ENCODE data around the gene PFKL.
"Not testable (repeated sequence)": the region's sequence is repeated elsewhere in the genome, so short reads cannot be mapped to it uniquely, and the experiment has no call there.

The PFKL gene

DNA sequence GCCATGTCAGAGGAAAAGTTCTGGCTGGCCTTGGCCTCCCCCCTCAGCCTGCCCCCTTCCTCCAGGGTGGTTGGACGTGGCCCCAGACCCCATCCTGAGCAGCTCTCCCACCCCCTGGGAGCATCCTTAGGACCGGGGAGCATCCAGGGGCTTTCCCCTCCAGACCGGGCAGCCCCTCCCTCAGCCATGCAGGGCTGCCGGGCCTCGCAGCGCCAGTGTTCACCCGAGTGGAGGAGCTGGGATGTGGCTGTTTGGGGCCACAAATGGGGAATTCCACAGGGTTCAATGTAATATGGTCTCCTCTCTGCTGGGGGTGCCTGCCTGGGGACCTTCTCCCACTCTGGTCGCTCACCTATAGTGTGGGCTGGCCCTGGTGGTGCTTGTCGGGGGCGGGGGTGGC is 4.2 kb upstream of the PFKL start:
- Mint-ChIP-seq H3K36me3 (ENCODE audit: low read depth) (peaks cover 1% of the 10 kb centered on the region), H3K9me3 (no peaks in the 10 kb centered on the region), H3K27me3 (peaks cover 23% of the 10 kb centered on the region), H3K27ac (peak overlapping the region; percentile 64), H3K4me1 (ENCODE audit: low read depth) (peaks cover 45% of the 10 kb centered on the region), H3K4me3 (no peak overlapping the region)
- intact Hi-C loops (cut with micrococcal nuclease), result no loop called here

DNA sequence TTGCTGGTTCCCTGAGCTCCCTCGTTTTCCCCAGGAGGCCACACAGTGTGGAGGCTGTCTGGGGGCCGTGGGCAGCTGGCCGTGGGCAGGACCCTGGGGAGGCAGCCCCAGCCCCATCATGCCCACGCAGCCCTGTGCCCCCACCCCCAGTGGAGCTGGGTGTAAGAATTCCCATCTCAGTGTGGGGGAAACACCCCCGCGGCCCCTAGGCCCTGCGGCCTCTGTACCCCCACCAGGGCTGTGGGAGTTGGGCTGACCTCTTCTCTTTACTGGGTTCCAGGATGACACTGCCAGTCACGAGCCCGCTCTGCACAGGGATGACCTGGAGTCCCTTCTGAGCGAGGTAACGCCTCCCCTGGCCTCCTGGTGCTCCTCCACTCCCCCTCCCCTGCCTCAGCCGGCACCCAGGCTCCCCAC is 3.7 kb upstream of the PFKL start:
- H3K27me3 Mint-ChIP-seq, result peaks cover 19% of the 10 kb centered on the region
- no peak overlapping the region for H3K27ac Mint-ChIP-seq
- peaks cover 50% of the 10 kb centered on the region for H3K4me1 Mint-ChIP-seq (ENCODE audit: low read depth)
- no peak overlapping the region for H3K4me3 Mint-ChIP-seq
- peaks cover 6% of the 10 kb centered on the region for H3K36me3 Mint-ChIP-seq (ENCODE audit: low read depth)
- intact Hi-C loops (cut with micrococcal nuclease), result no loop called here
- H3K9me3 Mint-ChIP-seq, result no peaks in the 10 kb centered on the region

DNA sequence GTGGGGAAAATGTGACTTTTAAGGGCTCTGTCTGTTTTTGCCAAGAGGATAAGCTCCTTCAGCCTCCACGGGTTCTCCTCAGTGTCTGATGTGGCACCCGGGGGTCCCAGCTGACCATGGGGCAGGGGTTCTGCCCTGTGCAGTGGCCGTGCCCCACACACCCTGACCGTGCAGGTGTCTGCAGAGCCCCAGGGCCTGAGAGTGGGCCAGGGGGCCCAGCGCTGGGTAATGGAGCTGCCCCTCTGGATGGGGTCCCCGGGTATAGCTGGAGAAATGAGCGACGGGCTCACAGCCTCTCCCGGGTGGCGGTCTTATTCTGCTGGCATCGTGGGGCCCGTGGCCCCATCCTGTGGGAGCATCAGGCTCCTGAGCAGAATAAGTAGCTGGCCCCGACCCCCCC is 2.9 kb upstream of the PFKL start:
- peaks cover 58% of the 10 kb centered on the region for H3K4me1 Mint-ChIP-seq (ENCODE audit: low read depth)
- no peak overlapping the region for H3K4me3 Mint-ChIP-seq
- no peak overlapping the region for H3K27ac Mint-ChIP-seq
- intact Hi-C loops (cut with micrococcal nuclease), result no loop called here
- H3K27me3 Mint-ChIP-seq, result peaks cover 14% of the 10 kb centered on the region
- H3K9me3 Mint-ChIP-seq, result no peaks in the 10 kb centered on the region
- peaks cover 14% of the 10 kb centered on the region for H3K36me3 Mint-ChIP-seq (ENCODE audit: low read depth)

DNA sequence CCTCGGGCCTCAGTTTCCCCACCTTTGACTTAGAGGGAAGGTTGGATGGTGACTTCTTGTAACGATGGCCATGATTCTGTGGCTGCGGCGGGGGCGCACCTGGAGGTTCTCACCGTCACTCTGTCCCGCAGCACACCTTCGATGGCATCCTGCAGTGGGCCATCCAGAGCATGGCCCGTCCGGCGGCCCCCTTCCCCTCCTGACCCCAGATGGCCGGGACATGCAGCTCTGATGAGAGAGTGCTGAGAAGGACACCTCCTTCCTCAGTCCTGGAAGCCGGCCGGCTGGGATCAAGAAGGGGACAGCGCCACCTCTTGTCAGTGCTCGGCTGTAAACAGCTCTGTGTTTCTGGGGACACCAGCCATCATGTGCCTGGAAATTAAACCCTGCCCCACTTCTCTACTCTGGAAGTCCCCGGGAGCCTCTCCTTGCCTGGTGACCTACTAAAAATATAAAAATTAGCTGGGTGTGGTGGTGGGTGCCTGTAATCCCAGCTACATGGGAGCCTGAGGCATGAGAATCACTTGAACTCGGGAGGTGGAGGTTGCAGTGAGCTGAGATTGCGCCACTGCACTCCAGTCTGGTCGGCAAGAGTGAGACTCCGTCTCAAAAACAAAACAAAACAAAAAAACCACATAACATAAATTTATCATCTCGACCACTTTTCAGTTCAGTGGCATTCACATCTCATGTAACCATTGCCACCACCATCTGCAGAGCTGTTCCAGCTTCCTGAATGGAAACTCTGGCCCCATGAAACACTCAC is 2.1 kb upstream of the PFKL start:
- peaks cover 22% of the 10 kb centered on the region for H3K36me3 Mint-ChIP-seq (ENCODE audit: low read depth)
- no peaks in the 10 kb centered on the region for H3K9me3 Mint-ChIP-seq
- peaks cover 61% of the 10 kb centered on the region for H3K4me1 Mint-ChIP-seq (ENCODE audit: low read depth)
- H3K27ac Mint-ChIP-seq, result peak overlapping the region; percentile 80
- peaks cover 10% of the 10 kb centered on the region for H3K27me3 Mint-ChIP-seq
- H3K4me3 Mint-ChIP-seq, result peak overlapping the region; percentile 4
- intact Hi-C loops (cut with micrococcal nuclease), result no loop called here

DNA sequence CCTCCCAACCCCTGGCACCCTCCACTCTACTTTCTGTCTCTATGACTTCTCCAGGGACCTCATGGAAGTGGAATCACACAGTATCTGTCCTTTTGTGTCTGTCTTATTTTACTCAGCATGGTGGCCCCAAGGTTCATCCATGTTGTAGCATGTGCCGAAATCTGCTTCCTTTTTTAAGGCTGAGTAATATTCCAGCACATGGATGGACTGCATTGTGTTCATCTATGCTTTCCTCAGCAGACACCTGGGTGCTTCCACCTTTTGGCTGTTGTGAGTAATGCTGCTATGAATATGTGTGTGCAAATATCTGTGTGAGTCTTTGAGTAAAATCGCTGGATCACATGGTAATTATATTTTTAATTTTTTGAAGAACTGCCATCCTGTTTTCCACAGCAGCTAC is 1.6 kb upstream of the PFKL start:
- intact Hi-C loops (cut with micrococcal nuclease), result no loop called here

DNA sequence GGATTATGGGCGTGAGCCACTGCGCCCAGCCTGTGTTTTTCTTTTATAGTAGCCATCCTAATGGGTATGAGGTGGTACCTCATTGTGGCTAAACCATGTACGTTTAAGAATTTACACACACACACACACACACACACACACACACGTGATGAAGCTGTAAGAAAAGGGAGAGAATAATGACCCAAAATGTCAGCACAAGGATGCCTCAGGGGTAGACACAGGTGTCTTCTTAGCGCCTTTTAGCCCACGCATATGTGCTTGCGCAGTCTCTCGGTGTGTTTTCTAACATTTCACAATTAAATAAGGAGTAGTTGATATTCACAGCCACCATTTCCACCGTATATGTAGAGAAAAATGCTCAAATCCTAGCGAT is 782 bp upstream of the PFKL start:
- H3K4me1 Mint-ChIP-seq (ENCODE audit: low read depth), result peaks cover 72% of the 10 kb centered on the region
- H3K4me3 Mint-ChIP-seq, result peak overlapping the region; percentile 73
- H3K36me3 Mint-ChIP-seq (ENCODE audit: low read depth), result peaks cover 36% of the 10 kb centered on the region
- H3K27ac Mint-ChIP-seq, result peak overlapping the region; percentile 85
- H3K9me3 Mint-ChIP-seq, result no peaks in the 10 kb centered on the region
- intact Hi-C loops (cut with micrococcal nuclease), result no loop called here
- H3K27me3 Mint-ChIP-seq, result peaks cover 8% of the 10 kb centered on the region

More for the DNA sequence above, 1.6 kb upstream of the PFKL start:
- Mint-ChIP-seq H3K4me1 (ENCODE audit: low read depth) (peaks cover 64% of the 10 kb centered on the region), H3K9me3 (no peaks in the 10 kb centered on the region), H3K36me3 (ENCODE audit: low read depth) (peaks cover 28% of the 10 kb centered on the region), H3K4me3 (no peak overlapping the region), H3K27ac (peak overlapping the region; percentile 80), H3K27me3 (peaks cover 8% of the 10 kb centered on the region)

DNA sequence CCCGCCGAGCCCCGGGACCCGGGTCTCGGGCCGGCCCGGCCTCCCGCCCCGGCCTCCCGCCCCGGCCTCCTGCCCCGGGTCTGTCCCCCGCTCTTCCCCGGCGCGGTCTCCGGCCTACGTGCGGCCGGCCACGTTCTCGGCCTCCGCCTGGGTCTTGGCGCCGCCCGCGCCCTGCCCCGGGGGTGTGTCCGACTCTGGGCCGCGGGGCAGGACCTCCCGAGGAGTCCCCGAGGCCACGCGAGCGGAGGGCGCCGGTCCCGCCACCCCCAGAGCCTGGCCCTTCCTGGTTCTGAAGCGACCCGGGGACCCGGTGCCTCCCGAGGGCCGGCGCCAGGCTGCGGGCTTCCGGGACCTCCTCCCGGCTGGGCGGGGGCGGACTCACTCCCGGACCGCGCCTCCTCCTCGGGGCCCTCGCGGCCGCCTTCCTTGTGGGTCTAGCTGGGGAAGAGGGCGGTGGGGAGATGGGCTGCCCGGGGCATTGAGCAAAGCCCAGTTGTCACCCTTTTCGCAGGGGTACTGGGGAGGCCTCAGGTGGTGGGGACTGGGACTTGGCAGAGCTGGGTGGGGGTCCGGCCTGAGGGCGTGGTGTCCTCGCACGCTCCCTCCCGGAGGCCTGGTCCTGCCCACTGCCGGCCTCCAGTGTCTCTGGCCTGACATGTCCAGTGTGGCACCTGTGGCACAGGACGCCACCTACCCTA is 558 bp downstream of the PFKL start:
- Mint-ChIP-seq H3K36me3 (ENCODE audit: low read depth) (peaks cover 49% of the 10 kb centered on the region), H3K4me1 (ENCODE audit: low read depth) (peaks cover 74% of the 10 kb centered on the region), H3K9me3 (no peaks in the 10 kb centered on the region), H3K27ac (peak overlapping the region; percentile 85), H3K27me3 (peaks cover under 1% of the 10 kb centered on the region), H3K4me3 (peak overlapping the region; percentile 83)
- intact Hi-C loops (cut with micrococcal nuclease), result no loop called here

DNA sequence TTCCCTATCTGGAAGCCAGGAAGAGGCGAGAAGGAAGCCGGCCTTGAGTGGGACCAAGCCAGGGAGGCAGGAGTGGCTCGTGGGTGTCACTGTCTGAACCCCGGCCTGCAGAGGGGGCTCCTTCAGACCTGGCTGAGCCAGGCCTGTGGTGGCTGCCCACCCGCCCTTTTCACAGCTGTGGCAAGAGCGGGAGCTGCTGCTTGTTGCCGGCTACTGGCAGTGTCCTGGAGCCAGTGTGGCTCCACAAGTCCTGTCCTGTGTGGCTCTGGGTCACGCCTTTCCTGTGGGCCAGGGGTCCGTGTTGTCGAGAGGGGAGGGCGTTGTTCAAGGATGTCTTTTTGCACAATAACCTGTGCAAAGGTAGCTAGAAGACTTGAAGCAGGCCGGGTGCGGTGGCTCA is 1.3 kb downstream of the PFKL start:
- H3K9me3 Mint-ChIP-seq, result no peaks in the 10 kb centered on the region
- H3K27ac Mint-ChIP-seq, result peak overlapping the region; percentile 85
- peak overlapping the region; percentile 83 for H3K4me3 Mint-ChIP-seq
- H3K36me3 Mint-ChIP-seq (ENCODE audit: low read depth), result peaks cover 56% of the 10 kb centered on the region
- no peaks in the 10 kb centered on the region for H3K27me3 Mint-ChIP-seq
- peaks cover 70% of the 10 kb centered on the region for H3K4me1 Mint-ChIP-seq (ENCODE audit: low read depth)
- intact Hi-C loops (cut with micrococcal nuclease), result no loop called here

DNA sequence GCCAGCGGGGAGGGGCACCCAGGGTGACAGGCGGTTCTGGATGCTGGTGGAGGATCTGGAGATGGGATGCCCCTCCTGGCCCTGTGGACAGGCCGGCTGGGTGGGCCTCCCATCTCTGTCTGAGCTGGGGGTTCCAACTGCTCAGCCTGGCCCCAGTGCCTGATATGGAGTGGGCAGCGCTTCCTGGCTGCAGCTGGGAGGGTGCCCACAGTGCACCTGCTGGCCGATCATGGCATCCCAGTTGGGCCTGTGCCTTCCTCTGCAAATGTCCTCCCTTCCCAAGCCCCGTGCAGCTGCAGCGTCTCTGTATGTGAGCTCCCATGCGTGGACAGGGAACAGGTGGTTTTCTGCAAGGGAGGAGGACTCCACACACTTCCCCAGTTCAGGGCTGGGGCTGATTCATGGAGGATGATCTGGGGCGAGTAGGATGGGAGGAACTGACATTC is 2.1 kb downstream of the PFKL start:
- Mint-ChIP-seq H3K4me1 (ENCODE audit: low read depth) (peaks cover 70% of the 10 kb centered on the region), H3K36me3 (ENCODE audit: low read depth) (peaks cover 65% of the 10 kb centered on the region), H3K4me3 (peak overlapping the region; percentile 83), H3K27me3 (no peaks in the 10 kb centered on the region), H3K9me3 (no peaks in the 10 kb centered on the region), H3K27ac (peak overlapping the region; percentile 85)
- intact Hi-C loops (cut with micrococcal nuclease), result no loop called here

DNA sequence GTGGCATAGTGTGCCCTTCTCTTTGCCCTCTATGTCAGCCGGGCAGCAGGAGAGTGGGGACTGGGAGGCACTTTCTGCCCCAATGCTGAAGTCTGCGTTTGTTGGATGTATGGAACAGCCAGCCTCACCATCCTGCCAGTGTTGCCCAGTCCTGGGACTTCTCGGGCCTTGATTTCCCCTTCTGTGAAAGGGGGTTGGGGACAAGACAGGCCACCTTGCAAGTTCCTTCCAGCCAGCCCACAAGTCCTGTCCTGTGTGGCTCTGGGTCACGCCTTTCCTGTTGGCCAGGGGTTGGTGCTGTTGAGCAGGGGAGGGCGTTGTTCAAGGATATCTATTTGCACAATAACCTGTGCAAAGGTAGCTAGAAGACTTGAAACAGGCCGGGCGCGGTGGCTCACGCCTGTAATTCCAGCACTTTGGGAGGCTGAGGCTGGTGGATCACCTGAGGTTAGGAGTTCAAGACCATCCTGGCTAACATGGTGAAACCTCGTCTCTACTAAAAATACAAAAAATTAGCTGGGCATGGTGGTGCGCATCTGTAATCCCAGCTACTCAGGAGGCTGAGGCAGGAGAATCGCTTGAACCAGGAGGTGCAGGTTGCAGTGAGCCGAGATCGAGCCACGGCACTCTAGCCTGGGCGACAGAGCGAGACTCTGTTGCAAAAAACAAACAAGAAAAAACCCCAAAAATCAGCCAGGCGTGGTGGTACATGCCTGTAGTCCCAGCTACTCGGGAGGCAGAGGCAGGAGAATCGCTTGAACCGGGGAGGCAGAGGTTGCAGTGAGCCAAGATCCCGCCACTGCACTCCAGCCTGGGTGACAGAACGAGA is 2.9 kb downstream of the PFKL start:
- intact Hi-C loops (cut with micrococcal nuclease); H3K27me3 Mint-ChIP-seq; H3K9me3 Mint-ChIP-seq; H3K4me3 Mint-ChIP-seq: not testable (repeated sequence)
- Mint-ChIP-seq H3K36me3 (ENCODE audit: low read depth) (peaks cover 73% of the 10 kb centered on the region), H3K4me1 (ENCODE audit: low read depth) (peaks cover 65% of the 10 kb centered on the region), H3K27ac (peak overlapping the region; percentile 85)

DNA sequence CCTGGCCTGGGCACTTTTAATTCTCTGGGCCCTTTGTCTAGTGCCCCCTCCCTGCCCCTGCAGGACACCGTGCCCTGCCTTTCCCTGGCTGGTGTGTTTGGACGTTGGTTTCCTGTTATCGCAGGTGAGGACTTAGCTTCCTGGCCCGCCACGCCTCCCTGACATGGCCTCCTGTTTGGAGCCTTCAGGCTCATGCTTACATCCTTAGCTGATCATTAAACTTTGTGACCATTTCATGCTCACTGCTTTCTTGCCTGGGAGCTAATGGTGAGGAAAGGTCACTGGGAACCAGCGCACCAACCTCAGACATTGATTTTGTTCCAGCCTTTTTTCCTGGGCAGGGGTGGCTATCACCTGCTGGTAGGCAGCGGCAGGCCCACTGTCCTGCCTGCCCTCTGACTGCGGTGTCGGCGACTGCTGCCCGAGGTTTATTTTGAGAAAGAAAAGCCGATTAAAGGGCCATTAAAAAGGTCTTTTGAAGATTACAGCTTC is 3.7 kb downstream of the PFKL start:
- H3K27ac Mint-ChIP-seq, result no peak overlapping the region
- H3K4me3 Mint-ChIP-seq, result no peak overlapping the region
- H3K27me3 Mint-ChIP-seq, result no peaks in the 10 kb centered on the region
- peaks cover 80% of the 10 kb centered on the region for H3K36me3 Mint-ChIP-seq (ENCODE audit: low read depth)
- intact Hi-C loops (cut with micrococcal nuclease), result no loop called here
- no peaks in the 10 kb centered on the region for H3K9me3 Mint-ChIP-seq
- peaks cover 57% of the 10 kb centered on the region for H3K4me1 Mint-ChIP-seq (ENCODE audit: low read depth)

DNA sequence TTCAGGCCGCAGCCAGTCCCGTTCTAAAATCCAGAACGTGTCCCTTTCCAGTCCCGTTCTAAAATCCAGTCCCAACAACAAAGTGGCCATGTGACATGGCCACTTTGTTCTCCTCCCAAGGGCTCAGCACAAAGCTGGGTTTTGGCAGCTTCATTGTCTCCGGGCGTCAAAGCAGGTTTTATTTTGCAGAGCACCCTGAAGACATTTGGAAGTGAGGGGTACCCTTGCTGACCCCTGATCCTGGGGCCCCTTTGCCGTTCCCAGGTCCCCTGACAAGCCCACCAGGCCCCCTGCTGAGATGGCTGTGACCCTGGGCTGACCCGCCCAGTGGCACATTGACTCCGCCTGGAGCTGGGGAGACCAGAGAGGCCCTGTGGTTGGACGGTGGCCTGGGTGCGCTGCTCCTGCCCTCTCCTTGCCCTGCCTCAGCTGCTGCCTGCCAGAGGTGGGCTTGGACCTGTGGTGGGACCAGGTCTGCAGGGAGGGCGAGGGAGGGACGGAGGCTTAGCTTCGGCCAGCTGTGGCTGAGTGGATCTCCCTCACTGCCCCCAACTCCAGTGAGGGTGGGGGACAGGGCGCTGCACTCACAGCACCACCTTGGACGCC is 4.3 kb downstream of the PFKL start:
- peaks cover 53% of the 10 kb centered on the region for H3K4me1 Mint-ChIP-seq (ENCODE audit: low read depth)
- intact Hi-C loops (cut with micrococcal nuclease), result no loop called here
- H3K27ac Mint-ChIP-seq, result no peak overlapping the region
- H3K4me3 Mint-ChIP-seq, result no peak overlapping the region
- peaks cover 86% of the 10 kb centered on the region for H3K36me3 Mint-ChIP-seq (ENCODE audit: low read depth)
- no peaks in the 10 kb centered on the region for H3K9me3 Mint-ChIP-seq
- no peaks in the 10 kb centered on the region for H3K27me3 Mint-ChIP-seq

DNA sequence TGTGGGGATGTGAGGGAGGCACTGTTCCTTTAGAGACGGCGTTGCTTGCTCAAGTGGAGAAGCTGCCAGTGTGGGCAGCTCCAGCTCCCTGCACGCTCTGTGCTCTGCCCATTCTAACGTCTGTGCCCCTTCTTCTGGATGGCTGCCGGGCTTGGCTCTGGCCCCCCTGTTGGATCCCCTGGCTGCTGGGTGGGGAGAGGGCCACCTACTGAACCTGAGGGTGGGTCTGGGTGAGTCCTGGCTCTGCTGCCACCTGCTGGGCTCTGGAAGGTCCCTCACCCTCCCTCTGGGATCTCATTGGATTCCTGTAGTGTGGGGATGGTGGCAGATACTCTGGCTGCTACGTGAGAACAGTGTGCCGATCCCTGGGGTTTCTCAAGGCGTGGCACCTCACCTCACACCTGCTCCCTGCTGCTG is 5.0 kb downstream of the PFKL start:
- H3K9me3 Mint-ChIP-seq, result no peaks in the 10 kb centered on the region
- H3K4me3 Mint-ChIP-seq, result no peak overlapping the region
- H3K36me3 Mint-ChIP-seq (ENCODE audit: low read depth), result peaks cover 94% of the 10 kb centered on the region
- H3K27me3 Mint-ChIP-seq, result no peaks in the 10 kb centered on the region
- intact Hi-C loops (cut with micrococcal nuclease), result no loop called here
- peaks cover 49% of the 10 kb centered on the region for H3K4me1 Mint-ChIP-seq (ENCODE audit: low read depth)
- H3K27ac Mint-ChIP-seq, result no peak overlapping the region

All from dendritic cell treated with granulocyte-macrophage colony-stimulating factor and Interleukin-4, amounts not matched to agents 40 ng/mL and 50 ng/mL, for 4 days (primary cell).